SKM-1 treated with dmso at 0.1 percent for 144 hours (cell line): ENCODE data around the gene ASPSCR1.

Experiments used
- DNase-seq: peaks from one replicate; lab custom pipeline; 2025; ENCODE audit not compliant: unreplicated experiment; lab: John Stamatoyannopoulos, UW

Gene ASPSCR1

DNA sequence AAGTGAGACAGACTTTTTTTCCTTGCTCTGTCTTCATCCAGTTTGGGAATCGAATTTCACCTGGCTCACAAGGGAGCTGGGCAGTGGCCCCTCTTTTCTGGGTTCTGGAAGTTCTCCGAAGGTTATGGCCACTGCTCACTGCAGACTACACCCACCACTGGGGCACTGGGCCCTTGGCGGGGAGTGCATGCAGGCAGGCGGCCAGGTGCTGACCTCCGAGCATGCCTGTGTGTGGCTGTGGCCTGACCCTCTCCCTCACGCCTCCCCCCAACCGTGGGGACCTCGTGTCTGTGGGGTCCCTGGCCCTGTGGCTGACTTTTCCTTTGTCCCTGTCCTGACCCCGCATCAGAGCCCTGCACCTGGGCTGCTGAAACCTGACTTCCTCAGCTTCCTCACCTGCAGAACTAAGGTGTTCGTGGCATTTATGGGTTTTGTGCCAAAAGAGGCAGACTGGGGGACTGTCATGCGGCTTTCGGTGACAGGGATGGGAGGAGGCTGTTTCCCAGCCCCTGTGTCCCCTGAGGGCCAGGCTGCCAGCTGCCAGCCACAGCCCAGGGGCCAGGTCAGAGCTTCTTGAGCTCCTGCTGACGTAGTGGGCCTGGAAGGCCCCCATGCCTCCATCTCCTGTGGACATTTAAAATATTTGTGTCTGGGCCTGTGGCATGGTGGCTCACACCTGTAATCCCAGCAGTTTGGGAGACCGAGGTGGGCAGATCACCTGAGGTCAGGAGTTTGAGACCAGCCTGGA lies 21.4 kb downstream of the ASPSCR1 start:
- no peak for DNase-seq

DNA sequence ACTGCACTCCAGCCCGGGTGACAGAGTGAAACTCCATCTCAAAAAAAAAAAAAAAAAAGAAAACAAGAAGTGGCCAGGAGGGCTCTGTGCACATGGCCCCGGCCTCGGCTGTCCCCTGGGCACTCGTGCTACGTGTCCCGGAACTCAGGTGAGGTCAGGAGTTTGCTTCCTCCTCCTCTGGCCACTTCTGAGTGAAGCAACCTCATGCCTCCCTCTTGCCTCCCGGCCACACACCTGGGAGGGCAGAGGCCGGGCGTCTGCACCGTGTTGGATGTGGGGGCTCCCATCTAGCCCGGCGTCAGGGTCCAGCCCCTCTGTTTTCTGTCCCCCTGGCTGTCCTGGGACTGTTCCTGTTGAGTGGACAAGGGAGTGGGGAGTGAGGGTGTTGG lies 22.2 kb downstream of the ASPSCR1 start:
- DNase-seq: no peak

DNA sequence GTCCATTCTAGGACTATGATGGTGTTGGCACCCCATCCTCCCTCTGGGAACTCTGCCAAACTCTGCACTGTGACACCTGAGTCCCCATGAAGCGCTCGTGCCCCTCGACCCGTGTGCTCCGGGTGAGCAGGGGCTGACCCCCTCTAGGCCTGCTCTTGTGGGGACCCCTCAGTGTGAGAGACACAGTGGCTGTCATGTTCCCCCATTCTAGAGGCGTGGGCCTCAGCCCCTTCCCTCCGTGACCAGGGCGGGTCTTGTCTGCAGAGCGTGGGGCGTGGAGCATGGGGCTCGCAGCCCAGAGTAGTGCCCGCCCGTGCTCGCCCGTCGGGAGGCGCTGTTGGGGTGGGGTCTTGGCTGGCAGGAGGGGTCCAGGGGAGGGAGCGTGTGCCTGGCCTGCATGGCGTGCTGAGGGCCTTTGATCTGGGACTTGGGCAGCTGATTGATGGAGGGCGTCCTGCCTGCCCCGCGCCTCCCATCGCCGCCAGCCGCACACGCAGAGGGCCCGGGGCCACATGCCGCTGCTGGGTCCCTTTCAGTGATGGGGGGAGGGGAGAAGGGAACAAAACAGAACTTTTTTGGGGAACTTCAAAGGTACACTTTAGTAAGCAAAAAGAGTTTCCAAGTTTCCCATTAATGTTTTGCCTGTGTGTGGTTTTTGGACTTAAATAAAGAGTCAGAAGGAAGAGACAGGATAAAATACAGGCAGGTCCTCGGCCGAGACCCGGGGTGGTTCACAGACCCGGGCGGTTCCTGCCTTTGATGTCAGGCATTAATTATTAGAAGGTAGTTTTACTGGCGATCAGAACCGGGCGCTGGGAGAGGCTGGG lies 22.8 kb downstream of the ASPSCR1 start:
- DNase-seq: no peak

DNA sequence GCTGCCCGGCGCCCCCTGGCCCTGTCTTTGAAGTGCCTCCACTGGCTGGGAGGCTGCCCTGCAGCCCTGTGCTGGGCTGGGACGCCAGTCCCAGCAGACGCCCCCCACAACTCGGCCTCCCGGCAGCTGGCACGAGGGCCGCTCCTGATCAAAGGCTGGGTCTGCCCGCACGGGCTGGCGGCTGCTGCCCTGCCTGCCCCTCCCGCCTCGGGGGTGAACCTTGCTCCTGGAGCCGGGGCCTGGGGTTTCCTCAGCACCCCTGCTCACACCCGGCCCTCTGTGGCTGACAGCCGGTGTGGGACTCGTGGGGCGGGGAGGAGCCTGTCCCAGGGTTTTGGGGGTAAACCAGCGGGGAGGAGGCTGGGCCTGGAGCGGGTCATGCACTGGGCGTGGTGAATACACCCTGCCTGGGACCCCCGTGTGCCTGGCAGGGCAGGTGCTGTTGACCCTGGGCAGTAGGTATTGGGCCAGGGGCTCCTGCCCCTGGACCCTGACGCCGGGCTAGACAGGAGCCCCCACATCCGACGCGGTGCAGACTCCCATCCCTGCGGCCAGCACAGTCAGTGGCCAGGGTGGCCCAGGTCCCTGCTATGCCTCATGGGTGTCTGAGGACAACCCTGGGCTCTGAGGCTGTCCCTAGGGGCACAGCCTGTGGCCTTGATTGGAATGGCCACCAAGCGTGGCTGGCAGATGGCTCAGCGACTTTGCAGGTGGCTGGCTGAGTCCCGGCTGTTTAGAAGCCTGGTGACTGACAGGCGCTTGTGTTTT lies 23.6 kb downstream of the ASPSCR1 start:
- DNase-seq: no peak

DNA sequence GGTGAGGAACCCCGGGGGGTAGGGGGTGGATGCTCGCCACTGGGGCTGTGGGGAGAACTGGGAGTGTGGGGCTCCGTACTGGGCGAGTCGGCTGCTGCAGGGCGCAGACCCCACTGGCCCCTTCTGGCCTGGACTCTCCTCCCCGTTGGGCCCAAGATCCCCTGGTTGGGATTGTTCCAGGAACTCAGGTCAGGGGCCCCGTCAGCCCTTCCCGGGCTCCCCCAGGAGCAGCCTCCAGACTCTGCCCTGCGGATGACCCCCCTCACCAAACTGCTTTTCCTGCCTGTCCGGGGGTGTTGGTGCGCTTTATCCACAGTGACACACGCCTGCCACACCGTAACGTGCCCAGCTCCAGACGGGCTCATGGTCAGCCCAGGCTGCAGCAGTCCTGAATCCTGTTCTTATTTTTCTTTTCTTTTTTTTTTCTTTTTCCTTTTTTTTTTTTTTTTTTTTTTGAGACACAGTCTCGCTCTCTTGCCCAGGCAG lies 24.2 kb downstream of the ASPSCR1 start:
- DNase-seq: no peak

DNA sequence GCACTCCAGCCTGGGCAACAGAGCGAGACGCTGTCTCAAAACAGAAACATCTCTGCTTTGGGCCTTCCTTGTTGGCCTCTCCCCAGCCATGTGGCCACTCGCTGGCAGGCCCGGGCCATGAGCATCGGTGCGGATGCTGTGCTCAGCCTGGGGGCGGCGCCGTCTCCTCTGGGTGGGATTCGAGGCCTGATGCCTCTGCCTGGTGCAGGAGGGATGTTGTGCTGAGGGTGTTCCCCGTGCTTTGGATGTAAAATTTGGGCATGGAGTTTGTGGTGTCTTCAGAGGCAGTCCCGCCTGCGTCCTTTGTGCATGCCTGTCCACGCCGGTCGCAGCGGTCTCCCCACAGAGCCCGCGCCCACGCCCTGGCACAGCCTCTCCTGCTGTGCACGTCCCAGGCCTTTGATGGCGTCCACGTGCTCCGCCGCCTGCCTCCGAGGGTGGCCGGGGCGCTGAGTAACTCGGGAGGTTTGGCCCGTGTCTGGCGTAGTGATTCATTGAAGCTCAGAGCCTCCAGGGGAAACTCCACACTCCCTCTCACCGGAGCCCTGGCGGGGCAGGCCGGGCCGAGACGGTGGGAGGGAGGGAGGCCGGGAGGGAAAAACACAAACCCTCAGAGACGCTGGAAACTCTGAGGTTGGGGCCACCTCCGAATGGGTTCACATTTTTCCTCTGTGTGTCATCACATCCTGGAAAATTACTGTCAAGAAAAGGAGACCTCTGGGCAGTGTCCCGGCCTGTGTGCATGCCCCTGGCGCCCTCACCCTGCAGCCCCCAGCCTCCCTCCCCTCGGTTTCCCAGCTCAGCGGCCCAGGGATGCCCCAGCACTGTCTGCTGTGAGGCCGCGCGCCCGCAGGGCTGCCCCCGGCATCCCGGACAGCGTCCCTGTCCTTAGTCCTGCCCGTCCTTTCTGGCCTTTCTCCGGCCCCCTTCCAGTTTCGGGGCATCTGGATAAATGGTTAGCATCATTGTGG lies 26.3 kb downstream of the ASPSCR1 start:
- DNase-seq: no peak

DNA sequence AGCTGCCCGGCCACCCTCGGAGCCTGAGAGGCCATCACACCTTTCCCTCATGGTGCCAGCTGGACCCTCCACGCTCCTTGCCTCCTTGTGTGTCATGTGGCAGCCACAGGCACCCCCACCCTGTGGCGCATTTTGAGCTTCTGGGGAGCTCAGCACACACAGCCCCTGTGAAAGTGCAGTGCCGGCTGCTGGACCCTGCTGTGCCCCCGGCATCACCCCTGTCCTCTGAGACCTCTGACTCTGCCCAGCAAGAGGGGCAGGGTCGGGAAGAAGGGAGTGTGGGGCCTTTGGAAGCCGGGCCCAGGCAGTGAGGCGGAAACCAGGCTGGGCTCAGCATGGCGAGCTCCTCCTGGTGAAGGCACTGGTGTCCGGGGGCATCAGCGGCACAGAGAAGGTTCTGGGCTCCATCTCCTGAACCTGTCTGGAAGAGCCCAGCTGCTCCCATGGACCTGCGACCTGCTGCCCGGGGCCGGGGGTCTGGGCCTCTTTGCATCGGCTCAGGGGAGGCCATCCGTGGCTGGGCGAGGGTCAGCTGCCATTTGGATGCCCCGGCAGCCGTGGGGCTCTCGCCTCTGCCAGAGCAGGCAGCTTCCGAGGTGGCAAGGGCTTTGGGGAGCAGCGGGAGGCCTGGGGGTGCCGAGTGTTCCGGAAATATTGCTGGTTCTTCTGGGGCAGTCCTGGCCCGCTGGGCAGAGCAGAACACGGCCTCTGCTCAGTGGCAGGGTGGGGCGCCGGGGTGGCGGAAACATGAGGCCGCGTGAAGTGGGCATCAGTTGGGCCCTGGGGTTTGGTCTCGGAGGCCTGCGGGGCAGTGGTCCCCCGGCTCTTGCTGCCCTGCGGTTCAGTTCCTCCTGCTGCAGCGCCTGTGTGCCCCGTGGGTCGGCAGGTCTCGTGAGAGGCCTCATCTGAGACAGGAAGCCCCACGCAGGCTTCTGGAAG lies 27.4 kb downstream of the ASPSCR1 start:
- DNase-seq: no peak

DNA sequence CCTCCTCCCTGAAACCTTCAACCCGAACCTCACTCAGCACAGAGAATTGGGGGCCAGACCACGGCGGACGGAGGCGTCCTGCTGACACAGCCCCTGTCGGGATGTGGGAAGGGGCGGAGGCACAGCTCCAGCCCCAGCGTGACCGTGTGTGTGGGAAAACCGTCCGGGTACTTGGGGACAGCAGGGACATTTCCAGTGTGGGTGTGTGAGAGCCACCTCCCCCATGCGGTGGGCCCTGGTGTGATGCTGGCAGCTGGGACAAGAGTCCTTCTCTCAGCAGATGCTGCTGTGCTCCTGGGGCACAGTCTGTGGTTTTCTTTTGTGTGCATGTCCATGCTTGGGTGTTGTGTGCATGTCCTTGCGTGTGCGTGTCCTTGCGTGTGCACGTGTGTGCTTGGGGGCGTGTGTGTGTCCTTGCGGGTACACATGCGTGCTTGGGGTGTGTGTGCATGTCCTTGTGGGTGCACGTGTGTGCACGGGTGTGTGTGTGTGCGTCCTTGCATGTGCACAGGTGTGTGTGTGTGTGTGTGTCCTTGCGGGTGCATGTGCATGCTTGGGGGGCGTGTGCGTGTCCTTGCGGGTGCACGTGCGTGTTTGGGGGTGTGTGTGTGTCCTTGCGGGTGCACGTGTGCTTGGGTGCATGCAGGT lies 28.4 kb downstream of the ASPSCR1 start:
- no peak for DNase-seq

DNA sequence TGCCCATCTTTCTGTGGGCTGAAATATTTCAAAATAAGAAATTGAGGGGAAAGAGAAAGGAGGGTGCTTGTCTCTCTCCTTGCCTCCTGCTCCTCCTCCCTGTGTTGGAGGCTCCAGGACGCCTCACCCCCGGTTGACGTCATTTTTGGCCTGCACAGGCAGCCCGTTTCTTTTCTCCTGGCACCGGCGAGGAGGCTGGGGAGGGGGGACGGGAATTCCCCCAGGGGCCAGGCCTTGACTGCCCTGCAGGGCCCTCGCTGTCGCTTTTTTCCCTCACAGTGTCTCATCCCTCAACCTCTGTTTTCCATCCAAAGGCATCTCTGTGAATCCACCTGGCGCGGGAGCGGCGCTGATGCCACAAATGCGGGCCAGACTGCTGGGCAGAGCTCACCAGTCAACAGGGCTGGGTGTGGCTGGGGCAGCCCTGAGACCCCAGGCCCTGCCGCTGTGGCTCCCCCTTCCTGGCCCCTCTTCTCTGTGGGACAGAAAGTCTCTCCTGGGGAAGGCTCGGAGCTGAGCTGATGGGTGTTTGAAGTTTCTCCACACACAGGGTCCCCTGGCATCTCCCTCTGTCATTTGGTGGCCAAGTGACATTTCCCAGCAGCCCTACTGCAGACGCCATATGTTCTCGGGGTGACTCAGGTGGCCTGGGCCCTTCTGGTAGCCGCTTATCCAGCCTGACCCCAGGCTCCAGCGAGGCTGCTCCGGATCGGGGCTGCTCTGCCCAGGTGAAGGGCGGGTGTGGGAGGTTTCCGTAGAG lies 29.2 kb downstream of the ASPSCR1 start:
- no peak for DNase-seq

DNA sequence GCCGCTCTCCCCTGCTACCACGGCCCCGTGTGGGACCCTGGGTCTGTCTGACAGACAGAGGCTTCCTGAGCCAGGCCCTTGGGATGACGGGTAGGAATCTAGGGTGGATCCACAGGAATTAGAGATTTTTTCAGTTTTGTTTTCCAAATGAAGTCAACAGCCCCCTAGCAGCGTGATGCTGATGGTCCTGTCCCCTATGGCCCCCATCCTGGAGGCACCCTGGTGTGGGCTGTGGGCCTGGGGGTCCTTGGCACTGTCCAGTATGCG lies 29.7 kb downstream of the ASPSCR1 start:
- no peak for DNase-seq

DNA sequence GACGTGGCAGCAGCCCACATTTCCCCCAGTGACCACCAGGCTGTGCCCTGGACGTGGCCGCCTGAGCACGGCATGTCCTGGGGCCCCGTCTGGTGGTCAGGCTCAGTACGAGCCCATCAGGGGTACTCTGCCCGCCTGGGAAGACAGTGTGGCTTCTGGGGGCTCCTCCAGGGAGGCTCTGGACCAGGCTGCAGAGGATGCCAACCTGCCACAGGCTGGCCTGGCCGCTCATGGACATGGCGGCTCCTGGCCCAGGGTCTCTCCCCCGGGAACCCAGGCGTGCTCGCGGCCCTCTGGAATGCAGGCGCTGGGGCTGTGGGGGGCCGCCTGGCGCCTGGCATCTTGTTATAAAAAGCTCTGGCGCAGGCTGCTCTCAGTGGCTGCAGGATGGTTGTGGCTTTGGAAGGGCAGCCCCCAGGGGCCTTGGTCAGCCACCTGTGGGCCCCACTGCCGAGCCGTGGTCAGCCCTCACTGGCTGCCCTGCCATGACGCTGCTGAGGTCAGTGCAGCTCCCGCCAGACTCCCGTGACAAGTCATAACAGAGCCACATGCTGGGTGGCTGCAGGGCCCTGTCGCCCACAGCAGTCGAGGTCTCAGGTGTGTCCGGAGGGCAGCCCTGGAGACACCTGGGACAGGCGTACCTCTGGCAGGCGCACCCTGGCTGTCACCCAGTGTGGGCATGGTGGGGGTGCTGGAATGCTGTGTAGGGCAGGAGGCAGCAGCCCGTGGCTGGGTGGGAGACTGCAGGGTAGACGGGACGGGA lies 30.2 kb downstream of the ASPSCR1 start:
- no peak for DNase-seq

DNA sequence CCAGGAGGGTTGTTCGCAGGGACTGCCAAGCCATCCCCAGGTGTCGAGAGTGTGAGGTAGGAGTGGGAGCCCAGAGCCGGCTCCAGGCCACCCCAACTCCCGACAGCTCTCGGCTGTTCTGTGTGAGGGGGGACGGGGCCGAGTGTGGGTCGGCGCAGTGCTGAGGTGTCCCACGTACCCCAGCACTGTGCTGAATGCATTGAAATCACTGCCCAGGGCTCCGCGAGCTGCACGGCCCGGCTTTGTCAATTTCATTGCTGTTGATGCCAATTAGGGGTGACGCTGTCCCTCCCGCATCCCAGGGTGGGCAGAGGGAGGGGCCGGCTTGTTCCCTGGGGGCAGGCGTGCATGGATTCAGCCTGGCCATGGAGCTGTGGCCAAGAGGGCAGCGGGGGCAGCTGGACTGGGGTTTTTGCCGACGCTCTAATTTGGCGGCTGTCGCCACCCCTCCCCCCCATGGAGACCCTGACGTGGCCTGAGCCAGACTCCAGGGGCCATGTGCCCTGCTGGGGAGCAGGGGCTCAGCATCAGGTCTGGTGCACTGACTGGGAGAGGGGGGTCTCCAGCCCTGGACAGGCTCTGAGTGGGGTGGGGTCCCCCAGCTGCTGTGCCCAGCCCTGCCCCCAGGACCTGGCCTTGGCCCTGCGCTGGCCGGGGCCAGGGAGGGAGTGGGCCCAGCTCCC lies 31.0 kb downstream of the ASPSCR1 start:
- no peak for DNase-seq

DNA sequence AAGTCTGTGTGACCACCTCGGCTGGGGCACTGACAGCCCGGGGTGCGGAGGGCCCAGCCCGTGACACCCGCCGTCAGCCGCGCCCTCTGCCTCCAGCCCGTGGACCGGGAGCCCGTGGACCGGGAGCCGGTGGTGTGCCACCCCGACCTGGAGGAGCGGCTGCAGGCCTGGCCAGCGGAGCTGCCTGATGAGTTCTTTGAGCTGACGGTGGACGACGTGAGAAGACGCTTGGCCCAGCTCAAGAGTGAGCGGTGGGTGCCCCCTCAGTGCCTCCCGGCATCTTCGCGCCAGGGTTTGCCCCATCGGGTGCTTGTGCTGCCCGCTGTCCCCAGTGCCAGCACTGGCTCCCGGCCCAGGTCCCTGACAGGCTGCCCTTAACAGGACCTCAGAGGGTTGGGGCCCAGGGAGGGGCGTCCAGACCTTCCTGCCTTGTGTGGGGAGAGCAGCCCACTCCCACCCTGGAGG lies 31.5 kb downstream of the ASPSCR1 start:
- DNase-seq: no peak

DNA sequence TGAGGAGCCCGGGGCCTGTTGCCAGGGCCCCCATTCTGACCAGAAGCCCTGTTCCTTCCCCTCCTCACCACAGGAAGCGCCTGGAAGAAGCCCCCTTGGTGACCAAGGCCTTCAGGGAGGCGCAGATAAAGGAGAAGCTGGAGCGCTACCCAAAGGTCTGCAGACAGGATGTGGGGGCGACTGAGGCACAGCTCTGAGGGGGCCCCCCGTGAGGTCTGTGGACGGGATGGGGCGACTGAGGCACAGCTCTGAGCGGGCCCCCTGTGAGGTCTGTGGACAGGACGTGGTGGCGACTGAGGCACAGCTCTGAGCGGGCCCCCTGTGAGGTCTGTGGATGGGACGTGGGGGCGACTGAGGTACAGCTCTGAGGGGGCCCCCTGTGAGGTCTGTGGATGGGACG lies 32.0 kb downstream of the ASPSCR1 start:
- no peak for DNase-seq

DNA sequence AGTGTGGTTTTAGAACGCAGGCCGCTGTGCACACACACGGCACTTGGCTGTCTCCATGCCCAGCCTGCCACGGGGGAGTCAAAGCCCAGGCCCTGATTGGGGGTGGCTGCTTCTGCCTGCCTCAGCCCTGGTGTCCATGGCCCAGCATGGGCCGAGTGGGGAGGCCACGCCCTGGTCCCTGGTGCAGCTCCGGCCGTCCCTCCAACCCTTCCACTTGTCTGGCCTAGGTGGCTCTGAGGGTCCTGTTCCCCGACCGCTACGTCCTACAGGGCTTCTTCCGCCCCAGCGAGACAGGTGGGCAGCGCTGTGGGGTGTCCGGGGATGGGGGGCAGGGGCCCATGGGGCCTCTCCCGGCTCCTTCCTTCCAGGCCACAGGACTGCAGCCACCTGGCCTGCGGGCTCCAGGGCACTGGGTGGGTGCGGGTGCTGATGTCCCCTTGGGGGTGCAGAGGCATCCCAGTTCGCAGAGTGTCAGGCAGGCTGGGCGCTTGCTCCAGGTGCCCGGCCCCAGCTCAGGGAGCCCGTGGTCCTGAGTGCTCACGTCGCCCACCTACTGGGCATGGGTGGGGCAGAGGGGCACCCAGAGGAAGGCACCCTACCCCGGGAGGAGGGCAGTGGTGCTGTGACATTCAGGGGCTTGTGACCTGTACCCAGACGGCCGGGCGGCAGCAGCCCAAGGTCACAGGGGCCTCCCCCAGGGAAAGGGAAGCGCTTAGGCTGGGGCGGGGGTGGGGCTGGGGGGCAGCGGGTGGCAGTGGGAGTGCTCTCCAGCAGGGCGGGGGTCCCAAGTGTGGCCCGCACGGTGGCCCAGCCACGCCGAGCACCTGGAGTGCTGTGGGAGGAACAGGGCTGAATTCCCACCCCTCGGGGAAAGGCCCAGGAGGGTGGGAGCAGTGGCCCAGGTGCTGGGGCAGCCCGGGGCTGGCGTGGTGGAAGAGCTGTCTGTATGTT lies 33.4 kb downstream of the ASPSCR1 start:
- DNase-seq: no peak
